ENCODE data around the gene SFXN3. TPM values are rescaled to one million over a fixed set of nuclear protein-coding genes. Genes with fewer than 3 reads are reported as not detected.

Gene SFXN3
- total and polyA plus RNA-seq, 2 of the 13 experiments (the other 11 are each of a cell fraction or from before 2014, with no cell fraction given) = 16.8 to 71.5 TPM

DNA sequence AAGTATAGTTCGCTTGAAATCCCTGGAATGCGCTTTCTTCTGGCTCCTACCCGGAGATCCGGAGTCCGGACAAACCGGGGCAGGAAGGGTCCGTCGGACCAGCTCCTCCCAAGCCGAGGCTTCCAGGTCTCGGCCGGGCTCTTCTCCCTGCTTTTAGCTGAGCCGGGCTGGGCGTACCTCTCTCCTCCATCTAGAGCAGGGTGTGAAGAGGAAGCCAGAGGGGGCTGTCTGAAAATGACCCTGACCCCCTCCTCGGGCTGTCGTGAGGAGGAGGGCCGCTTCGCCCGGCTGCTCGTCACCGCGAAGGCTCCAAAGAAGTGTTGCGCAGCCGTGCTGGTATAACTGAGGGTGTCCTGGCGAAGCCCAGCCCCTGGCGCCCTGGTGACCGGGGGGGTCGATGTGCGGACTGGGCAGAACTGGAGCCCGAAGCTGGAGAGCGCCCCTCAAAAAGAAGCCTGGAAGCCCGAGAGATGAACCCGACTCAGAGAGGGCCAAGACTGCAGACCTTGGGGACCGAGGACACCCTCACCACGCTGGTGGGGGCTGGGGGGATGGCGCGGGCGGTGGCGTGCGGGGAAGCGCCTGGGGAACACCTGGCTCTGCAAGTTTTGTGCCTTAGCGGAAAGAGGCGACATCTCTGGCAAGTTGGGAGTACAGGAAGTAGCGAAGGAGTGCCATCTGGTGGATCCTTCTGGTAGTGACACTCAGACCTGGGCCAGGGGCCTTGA, 36.5 kb downstream of the SFXN3 start (continued):
- TF ChIP-seq, protein P1, sequence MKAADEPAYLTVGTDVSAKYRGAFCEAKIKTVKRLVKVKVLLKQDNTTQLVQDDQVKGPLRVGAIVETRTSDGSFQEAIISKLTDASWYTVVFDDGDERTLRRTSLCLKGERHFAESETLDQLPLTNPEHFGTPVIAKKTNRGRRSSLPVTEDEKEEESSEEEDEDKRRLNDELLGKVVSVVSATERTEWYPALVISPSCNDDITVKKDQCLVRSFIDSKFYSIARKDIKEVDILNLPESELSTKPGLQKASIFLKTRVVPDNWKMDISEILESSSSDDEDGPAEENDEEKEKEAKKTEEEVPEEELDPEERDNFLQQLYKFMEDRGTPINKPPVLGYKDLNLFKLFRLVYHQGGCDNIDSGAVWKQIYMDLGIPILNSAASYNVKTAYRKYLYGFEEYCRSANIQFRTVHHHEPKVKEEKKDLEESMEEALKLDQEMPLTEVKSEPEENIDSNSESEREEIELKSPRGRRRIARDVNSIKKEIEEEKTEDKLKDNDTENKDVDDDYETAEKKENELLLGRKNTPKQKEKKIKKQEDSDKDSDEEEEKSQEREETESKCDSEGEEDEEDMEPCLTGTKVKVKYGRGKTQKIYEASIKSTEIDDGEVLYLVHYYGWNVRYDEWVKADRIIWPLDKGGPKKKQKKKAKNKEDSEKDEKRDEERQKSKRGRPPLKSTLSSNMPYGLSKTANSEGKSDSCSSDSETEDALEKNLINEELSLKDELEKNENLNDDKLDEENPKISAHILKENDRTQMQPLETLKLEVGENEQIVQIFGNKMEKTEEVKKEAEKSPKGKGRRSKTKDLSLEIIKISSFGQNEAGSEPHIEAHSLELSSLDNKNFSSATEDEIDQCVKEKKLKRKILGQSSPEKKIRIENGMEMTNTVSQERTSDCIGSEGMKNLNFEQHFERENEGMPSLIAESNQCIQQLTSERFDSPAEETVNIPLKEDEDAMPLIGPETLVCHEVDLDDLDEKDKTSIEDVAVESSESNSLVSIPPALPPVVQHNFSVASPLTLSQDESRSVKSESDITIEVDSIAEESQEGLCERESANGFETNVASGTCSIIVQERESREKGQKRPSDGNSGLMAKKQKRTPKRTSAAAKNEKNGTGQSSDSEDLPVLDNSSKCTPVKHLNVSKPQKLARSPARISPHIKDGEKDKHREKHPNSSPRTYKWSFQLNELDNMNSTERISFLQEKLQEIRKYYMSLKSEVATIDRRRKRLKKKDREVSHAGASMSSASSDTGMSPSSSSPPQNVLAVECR (CRISPR knock-in tag; IDR thresholded peaks at IDR 0.05; ENCODE audit: borderline replicate concordance) = peak; percentile 64
- no peak for TF ChIP-seq NONO (IDR thresholded peaks at IDR 0.05)
- peak; percentile 68 for TF ChIP-seq NONO (CRISPR knock-in tag; conservative IDR thresholded peaks at IDR 0.05)
- TF ChIP-seq NKX3-1 (CRISPR knock-in tag; IDR thresholded peaks at IDR 0.05) = 0 out of 2 replicates have a peak, but pooled peaks have one; percentile 29
- peak in 1 of 2 experiments; percentile 38; a peak in 1 of 4 replicates for TF ChIP-seq EP300 (IDR thresholded peaks at IDR 0.05; ENCODE audit: low read depth in 2 of 2, low read length in 2 of 2)
- TF ChIP-seq EP300 (CRISPR knock-in tag; IDR thresholded peaks at IDR 0.05; ENCODE audit: borderline replicate concordance) = no peak; the same call in 1 of the 2 replicates
- TF ChIP-seq, protein P2, sequence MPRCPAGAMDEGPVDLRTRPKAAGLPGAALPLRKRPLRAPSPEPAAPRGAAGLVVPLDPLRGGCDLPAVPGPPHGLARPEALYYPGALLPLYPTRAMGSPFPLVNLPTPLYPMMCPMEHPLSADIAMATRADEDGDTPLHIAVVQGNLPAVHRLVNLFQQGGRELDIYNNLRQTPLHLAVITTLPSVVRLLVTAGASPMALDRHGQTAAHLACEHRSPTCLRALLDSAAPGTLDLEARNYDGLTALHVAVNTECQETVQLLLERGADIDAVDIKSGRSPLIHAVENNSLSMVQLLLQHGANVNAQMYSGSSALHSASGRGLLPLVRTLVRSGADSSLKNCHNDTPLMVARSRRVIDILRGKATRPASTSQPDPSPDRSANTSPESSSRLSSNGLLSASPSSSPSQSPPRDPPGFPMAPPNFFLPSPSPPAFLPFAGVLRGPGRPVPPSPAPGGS (CRISPR knock-in tag; IDR thresholded peaks at IDR 0.05) = 0 out of 2 replicates have a peak, but pooled peaks have one; percentile 54
- no peak for TF ChIP-seq ZSCAN30 (CRISPR knock-in tag; IDR thresholded peaks at IDR 0.05)
- TF ChIP-seq MLLT10 (CRISPR knock-in tag; IDR thresholded peaks at IDR 0.05) = no peak
- TF ChIP-seq NBN (conservative IDR thresholded peaks at IDR 0.05) = no peak
- TF ChIP-seq SUZ12 (IDR thresholded peaks at IDR 0.05; ENCODE audit: low read depth, low read length) = no peak
- no peak for TF ChIP-seq FOXA3 (CRISPR knock-in tag; IDR thresholded peaks at IDR 0.05)
- 0 out of 2 replicates have a peak, but pooled peaks have one; percentile 30 for TF ChIP-seq ZNF430 (CRISPR knock-in tag; IDR thresholded peaks at IDR 0.05)
- TF ChIP-seq, protein P3, sequence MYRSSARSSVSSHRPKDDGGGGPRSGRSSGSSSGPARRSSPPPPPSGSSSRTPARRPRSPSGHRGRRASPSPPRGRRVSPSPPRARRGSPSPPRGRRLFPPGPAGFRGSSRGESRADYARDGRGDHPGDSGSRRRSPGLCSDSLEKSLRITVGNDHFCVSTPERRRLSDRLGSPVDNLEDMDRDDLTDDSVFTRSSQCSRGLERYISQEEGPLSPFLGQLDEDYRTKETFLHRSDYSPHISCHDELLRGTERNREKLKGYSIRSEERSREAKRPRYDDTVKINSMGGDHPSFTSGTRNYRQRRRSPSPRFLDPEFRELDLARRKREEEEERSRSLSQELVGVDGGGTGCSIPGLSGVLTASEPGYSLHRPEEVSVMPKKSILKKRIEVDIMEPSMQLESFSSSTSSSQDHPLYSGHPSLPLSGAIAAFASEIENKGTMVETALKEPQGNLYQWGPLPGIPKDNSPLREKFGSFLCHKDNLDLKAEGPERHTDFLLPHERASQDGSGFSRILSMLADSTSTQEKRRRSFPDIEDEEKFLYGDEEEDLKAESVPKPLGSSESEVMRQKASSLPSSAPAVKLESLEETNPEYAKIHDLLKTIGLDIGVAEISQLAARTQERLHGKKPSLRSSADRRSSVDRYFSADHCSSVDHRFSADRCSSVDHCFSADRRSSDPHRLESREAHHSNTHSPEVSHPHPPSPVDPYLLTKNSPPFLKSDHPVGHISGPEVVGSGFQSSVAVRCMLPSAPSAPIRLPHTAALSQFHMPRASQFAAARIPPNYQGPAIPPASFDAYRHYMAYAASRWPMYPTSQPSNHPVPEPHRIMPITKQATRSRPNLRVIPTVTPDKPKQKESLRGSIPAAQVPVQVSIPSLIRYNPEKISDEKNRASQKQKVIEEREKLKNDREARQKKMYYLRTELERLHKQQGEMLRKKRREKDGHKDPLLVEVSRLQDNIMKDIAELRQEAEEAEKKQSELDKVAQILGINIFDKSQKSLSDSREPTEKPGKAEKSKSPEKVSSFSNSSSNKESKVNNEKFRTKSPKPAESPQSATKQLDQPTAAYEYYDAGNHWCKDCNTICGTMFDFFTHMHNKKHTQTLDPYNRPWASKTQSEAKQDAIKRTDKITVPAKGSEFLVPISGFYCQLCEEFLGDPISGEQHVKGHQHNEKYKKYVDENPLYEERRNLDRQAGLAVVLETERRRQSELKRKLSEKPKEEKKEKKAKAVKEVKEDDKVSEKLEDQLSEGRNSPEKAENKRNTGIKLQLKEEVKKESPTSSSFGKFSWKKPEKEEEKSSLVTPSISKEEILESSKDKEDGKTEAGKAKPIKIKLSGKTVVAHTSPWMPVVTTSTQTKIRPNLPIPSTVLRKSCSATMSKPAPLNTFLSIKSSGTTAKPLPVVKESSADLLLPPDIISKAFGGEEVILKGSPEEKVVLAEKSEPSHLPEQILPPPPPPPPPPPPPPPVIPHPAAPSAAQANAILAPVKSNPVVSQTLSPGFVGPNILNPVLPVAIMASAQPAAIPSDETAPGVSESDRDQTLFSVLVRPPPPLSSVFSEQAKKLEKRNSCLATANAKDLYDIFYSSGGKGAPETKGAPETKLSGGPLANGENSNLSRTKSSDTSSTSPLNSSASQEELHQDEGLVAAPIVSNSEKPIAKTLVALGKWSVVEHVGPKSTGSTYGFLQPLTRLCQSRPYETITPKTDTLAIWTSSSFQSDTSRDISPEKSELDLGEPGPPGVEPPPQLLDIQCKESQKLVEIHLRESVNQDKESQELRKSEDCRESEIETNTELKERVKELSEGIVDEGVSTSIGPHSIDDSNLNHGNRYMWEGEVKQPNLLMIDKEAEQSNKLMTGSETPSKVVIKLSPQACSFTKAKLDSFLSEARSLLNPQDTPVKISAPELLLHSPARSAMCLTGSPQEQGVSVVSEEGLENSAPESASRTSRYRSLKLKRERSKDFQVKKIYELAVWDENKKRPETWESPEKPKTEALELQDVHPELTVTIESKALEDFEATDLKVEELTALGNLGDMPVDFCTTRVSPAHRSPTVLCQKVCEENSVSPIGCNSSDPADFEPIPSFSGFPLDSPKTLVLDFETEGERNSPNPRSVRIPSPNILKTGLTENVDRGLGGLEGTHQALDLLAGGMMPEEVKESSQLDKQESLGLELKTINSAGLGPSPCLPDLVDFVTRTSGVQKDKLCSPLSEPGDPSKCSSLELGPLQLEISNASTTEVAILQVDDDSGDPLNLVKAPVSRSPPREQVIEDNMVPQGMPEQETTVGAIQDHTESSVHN (CRISPR knock-in tag; IDR thresholded peaks at IDR 0.05) = no peak
- TF ChIP-seq HMG20B (CRISPR knock-in tag; conservative IDR thresholded peaks at IDR 0.05) = no peak
- TF ChIP-seq PAWR (CRISPR knock-in tag; IDR thresholded peaks at IDR 0.05; ENCODE audit: borderline replicate concordance) = no peak
